Glutamatergic neuron (in vitro differentiated cells): Measurements from ENCODE around the gene GFRA1. TPM values are rescaled to one million over a fixed set of nuclear protein-coding genes. Genes with fewer than 3 reads are reported as not detected.

Source experiments
- DNase-seq: peaks from one replicate; pipeline ENCODE4 v3.0.0; 2022
- H3K27ac Mint-ChIP-seq: one replicate; pipeline ENCODE4 v1.8.0; 2020; ENCODE audit warnings: mild to moderate bottlenecking, mixed read lengths, inconsistent platforms; ENCODE audit not compliant: unreplicated experiment
- H3K27me3 Mint-ChIP-seq: one replicate; pipeline ENCODE4 v1.8.0; 2020; ENCODE audit warnings: mild to moderate bottlenecking, moderate library complexity, mixed read lengths, inconsistent platforms; ENCODE audit not compliant: unreplicated experiment
- H3K36me3 Mint-ChIP-seq: one replicate; pipeline ENCODE4 v1.8.0; 2020; ENCODE audit warnings: mild to moderate bottlenecking, mixed read lengths, inconsistent platforms; ENCODE audit not compliant: unreplicated experiment
- H3K4me1 Mint-ChIP-seq: one replicate; pipeline ENCODE4 v1.8.0; 2020; ENCODE audit warnings: mild to moderate bottlenecking, low read depth, mixed read lengths, inconsistent platforms; ENCODE audit not compliant: unreplicated experiment
- H3K4me3 Mint-ChIP-seq: one replicate; pipeline ENCODE4 v1.8.0; 2020; ENCODE audit warnings: mild to moderate bottlenecking, mixed read lengths, inconsistent platforms; ENCODE audit not compliant: unreplicated experiment
- H3K9me3 Mint-ChIP-seq: one replicate; pipeline ENCODE4 v1.8.0; 2020; ENCODE audit warnings: mild to moderate bottlenecking, moderate library complexity, mixed read lengths, inconsistent platforms; ENCODE audit not compliant: unreplicated experiment
- total RNA-seq: library from RNA; stranded (reverse); fragmentation: NEBNext Ultra II Directional; extraction: Animal tissue kit (Norgen Biotek cat#: 25700); gene quantifications from one replicate; pipeline ENCODE4 v1.2.1, GENCODE V29; 2021; ENCODE audit not compliant: unreplicated experiment
- TF ChIP-seq, protein P1 (sequence below): fragments of 200-600 bp; sonication (generic); IDR thresholded peaks from one replicate; pipeline ENCODE4 v1.5.0; 2021; ENCODE audit not compliant: partially characterized antibody, unreplicated experiment

The GFRA1 gene
- total RNA-seq, 1 donor from 2014 or later: 347 TPM

DNA sequence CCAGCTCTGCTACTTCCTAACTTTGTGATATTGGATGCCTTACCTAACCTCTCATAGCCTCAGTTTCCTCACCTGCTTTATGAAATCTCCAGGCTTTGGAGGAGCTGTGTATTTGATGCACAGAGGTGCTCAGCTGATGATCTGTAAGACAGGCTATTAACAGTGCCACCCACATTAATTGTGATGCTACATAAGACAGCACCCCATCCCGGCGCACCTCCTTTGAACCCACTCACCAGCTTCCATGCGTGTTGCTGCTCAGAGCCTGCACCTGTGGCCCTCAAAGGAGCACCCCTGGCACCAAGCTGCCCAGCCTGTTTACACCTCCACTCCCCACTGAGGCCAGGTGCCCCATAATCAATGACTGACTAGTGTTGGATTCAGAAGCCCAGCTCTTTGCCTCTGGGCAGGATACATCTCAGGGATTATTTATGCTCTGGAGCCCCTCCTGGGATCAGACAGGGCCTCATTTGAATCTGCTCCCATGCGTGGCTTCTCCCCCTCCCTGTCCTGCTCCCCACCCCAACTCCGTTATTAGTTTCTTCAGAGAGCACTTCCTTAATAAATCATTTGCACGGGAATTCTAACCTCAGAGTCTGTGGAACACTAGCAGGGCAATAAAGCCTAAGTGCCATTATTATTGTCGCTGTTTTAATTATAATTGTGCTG lies 87.7 kb downstream of the GFRA1 start:
- TF ChIP-seq, protein P1, sequence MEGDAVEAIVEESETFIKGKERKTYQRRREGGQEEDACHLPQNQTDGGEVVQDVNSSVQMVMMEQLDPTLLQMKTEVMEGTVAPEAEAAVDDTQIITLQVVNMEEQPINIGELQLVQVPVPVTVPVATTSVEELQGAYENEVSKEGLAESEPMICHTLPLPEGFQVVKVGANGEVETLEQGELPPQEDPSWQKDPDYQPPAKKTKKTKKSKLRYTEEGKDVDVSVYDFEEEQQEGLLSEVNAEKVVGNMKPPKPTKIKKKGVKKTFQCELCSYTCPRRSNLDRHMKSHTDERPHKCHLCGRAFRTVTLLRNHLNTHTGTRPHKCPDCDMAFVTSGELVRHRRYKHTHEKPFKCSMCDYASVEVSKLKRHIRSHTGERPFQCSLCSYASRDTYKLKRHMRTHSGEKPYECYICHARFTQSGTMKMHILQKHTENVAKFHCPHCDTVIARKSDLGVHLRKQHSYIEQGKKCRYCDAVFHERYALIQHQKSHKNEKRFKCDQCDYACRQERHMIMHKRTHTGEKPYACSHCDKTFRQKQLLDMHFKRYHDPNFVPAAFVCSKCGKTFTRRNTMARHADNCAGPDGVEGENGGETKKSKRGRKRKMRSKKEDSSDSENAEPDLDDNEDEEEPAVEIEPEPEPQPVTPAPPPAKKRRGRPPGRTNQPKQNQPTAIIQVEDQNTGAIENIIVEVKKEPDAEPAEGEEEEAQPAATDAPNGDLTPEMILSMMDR: no peak
- H3K36me3 Mint-ChIP-seq: peaks cover 8% of the 10 kb centered on the region
- peaks cover 19% of the 10 kb centered on the region for H3K9me3 Mint-ChIP-seq
- H3K4me3 Mint-ChIP-seq: no peak overlapping the region
- peaks cover 20% of the 10 kb centered on the region for H3K27me3 Mint-ChIP-seq
- peaks cover 65% of the 10 kb centered on the region for H3K4me1 Mint-ChIP-seq
- H3K27ac Mint-ChIP-seq: peak overlapping the region; percentile 46
- DNase-seq: no peak

DNA sequence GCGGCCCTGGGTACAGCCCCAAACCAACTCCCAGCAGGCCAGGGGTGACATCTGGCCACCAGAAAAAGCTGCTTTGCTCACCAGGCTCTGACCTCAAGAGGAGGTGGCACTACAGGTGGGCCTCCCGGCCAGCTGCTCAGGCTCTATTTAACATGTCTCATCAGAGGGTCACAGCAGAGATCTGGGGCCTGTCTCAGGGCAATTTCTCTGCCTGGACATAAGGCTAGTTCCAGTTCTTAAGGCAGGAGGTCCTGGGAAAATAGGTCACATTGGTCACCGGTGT lies 88.6 kb downstream of the GFRA1 start:
- H3K27me3 Mint-ChIP-seq: peaks cover 20% of the 10 kb centered on the region
- peak overlapping the region; percentile 17 for H3K4me3 Mint-ChIP-seq
- peaks cover 61% of the 10 kb centered on the region for H3K4me1 Mint-ChIP-seq
- TF ChIP-seq, protein P1: no peak
- peaks cover 19% of the 10 kb centered on the region for H3K9me3 Mint-ChIP-seq
- peaks cover 8% of the 10 kb centered on the region for H3K36me3 Mint-ChIP-seq
- peak overlapping the region; percentile 64 for H3K27ac Mint-ChIP-seq
- no peak for DNase-seq

DNA sequence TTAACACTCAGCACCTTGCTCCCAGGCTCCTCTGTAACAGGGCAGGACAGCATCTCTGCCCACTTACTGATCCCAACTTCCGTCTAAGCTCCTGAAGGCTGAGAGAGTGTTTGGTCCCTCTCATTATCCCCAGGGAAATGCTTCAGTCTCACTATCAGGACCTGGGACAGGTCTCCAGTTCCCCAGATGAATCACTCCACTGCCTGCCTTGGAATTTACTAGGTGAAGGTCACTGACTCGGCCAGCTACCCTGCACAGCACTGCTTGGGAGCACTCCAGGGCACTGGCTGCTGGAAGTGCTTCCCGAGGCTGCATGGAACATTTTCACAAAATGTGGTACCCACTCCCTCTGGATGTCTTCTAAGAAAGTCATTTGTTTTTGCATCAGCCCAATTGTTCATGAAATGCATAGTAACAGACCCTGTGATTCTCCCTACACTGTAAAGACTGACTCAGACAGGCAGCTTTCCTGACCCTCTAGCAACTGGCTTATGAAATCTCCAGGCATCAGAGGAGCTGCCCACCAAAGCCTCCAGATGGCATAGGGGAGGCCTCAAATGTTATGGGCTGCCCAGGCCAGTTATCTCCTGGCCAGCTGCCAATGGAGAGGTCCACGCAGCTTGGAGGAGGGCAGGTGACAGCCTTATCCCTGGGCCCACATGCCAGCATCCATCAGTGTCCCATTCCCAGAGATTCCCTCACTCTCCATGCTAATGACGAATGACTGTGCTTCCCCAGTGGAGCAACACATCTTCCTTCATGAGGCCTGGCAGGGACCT lies 89.1 kb downstream of the GFRA1 start:
- Mint-ChIP-seq H3K4me1 (peaks cover 56% of the 10 kb centered on the region), H3K27ac (peak overlapping the region; percentile 57), H3K4me3 (peak overlapping the region; percentile 65), H3K9me3 (peaks cover 19% of the 10 kb centered on the region), H3K36me3 (peaks cover 8% of the 10 kb centered on the region), H3K27me3 (peaks cover 16% of the 10 kb centered on the region)
- TF ChIP-seq, protein P1: no peak
- DNase-seq: no peak

DNA sequence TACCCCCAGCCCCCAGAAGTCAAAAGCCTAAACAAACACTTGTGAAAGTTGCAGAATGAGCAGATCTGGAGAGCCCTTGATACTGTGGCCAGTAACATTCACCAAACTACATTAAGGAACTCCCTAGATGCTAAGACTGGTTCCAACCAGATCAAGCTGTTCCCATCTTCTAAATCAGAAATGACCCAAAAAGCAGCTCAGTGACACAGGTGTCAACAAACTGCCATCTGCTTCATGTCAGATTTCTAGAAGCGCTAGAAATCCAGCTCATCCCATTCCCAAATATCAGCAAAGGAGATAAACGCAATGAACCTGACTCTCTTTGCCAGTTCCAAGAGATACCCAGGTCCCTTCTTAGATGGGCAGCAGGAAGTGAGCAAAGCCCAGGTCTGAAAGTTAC lies 90.6 kb downstream of the GFRA1 start:
- H3K27ac Mint-ChIP-seq: peak overlapping the region; percentile 41
- TF ChIP-seq, protein P1: no peak
- peaks cover 20% of the 10 kb centered on the region for H3K9me3 Mint-ChIP-seq
- no peak for DNase-seq
- peaks cover 12% of the 10 kb centered on the region for H3K27me3 Mint-ChIP-seq
- no peak overlapping the region for H3K4me3 Mint-ChIP-seq
- H3K36me3 Mint-ChIP-seq: peaks cover 8% of the 10 kb centered on the region
- peaks cover 59% of the 10 kb centered on the region for H3K4me1 Mint-ChIP-seq

DNA sequence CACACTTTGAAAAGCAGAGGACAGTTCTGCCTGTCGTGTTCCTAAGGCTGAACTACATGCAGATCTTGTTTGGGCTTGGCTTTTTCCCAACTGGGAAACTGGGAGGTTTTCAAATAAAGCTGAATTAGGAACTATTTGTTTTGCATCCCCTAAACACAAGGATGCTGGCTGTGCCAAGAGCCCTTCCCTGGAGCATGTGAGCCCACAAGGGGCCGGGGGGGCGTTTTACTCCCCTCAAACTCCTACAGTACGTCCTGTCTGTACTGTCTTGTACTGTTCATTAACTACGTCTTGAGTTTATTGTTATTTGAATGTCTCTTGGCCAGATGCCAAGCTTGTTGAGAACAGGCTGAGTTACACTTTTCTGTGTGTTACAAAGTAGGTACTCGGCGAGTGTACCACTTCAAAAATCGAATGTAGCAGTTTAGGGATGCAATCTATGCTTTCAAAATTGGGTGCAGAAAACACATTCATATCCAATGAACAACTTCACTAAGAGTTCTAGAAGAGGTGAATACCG lies 94.9 kb downstream of the GFRA1 start:
- H3K36me3 Mint-ChIP-seq: peaks cover 3% of the 10 kb centered on the region
- peaks cover 51% of the 10 kb centered on the region for H3K4me1 Mint-ChIP-seq
- peaks cover 8% of the 10 kb centered on the region for H3K27me3 Mint-ChIP-seq
- H3K27ac Mint-ChIP-seq: peak overlapping the region; percentile 13
- no peak for DNase-seq
- TF ChIP-seq, protein P1: no peak
- peaks cover 11% of the 10 kb centered on the region for H3K9me3 Mint-ChIP-seq
- no peak overlapping the region for H3K4me3 Mint-ChIP-seq
